ENCODE data around the gene ADM5.

The ADM5 gene

GRCh38 chr19:49689133-49690078 is at the start of gene ADM5:
Gene ADM5, plus strand, starts transcription at chr19:49689594. Its CDS starts 244 bp downstream, at chr19:49689838.
- peak within 1 kb of the TSS; percentile 59 for H3K4me3 ChIP-seq (ENCODE audit: low read depth, low read length)

GRCh38 chr19:49640113-49640898 is 49.1 kb upstream of the ADM5 start, which contains the start of gene RRAS:
Gene RRAS, minus strand, starts transcription at chr19:49640143. Its CDS starts 45 bp downstream, at chr19:49640098.
- H3K4me3 ChIP-seq (ENCODE audit: low read depth, low read length) = peak within 1 kb of the TSS; percentile 42

- peak within 1 kb of the TSS; percentile 94 for H3K4me3 ChIP-seq (ENCODE audit: low read depth, low read length)
Observed at GRCh38 chr19:49641688-49642491, 47.5 kb upstream of the ADM5 start, which contains the start of gene SCAF1. Gene SCAF1, plus strand, starts transcription at chr19:49642209. Its CDS starts 2,818 bp downstream, at chr19:49645027.

- H3K4me3 ChIP-seq (ENCODE audit: low read depth, low read length) = peak overlapping the region; percentile 94
Observed at GRCh38 chr19:49642492-49643035, 46.8 kb upstream of the ADM5 start.

GRCh38 chr19:49643466-49643865 is 45.9 kb upstream of the ADM5 start:
- no peak overlapping the region for H3K4me3 ChIP-seq (ENCODE audit: low read depth, low read length)

- no peak overlapping the region for H3K4me3 ChIP-seq (ENCODE audit: low read depth, low read length)
Observed at GRCh38 chr19:49645592-49645991, 43.8 kb upstream of the ADM5 start.

- H3K4me3 ChIP-seq (ENCODE audit: low read depth, low read length) = no peak overlapping the region
Observed at GRCh38 chr19:49645995-49646394, 43.4 kb upstream of the ADM5 start.

GRCh38 chr19:49646586-49646985 is 42.8 kb upstream of the ADM5 start:
- H3K4me3 ChIP-seq (ENCODE audit: low read depth, low read length) = no peak overlapping the region

- H3K4me3 ChIP-seq (ENCODE audit: low read depth, low read length) = no peak overlapping the region
Observed at GRCh38 chr19:49651029-49651819, 38.2 kb upstream of the ADM5 start.

GRCh38 chr19:49651820-49652550 is 37.4 kb upstream of the ADM5 start:
- no peak overlapping the region for H3K4me3 ChIP-seq (ENCODE audit: low read depth, low read length)

- no peak overlapping the region for H3K4me3 ChIP-seq (ENCODE audit: low read depth, low read length)
Observed at GRCh38 chr19:49652551-49653465, 36.6 kb upstream of the ADM5 start.

GRCh38 chr19:49653466-49653806 is 36.0 kb upstream of the ADM5 start:
- no peak overlapping the region for H3K4me3 ChIP-seq (ENCODE audit: low read depth, low read length)

- no peak overlapping the region for H3K4me3 ChIP-seq (ENCODE audit: low read depth, low read length)
Observed at GRCh38 chr19:49654581-49654980, 34.8 kb upstream of the ADM5 start.

GRCh38 chr19:49655570-49656455 is 33.6 kb upstream of the ADM5 start:
- no peak overlapping the region for H3K4me3 ChIP-seq (ENCODE audit: low read depth, low read length)

GRCh38 chr19:49656456-49657109 is 32.8 kb upstream of the ADM5 start:
- no peak overlapping the region for H3K4me3 ChIP-seq (ENCODE audit: low read depth, low read length)

GRCh38 chr19:49657493-49658138 is 31.8 kb upstream of the ADM5 start:
- H3K4me3 ChIP-seq (ENCODE audit: low read depth, low read length) = no peak overlapping the region

Measured in iPS-11a (cell line).